ENCODE measurements around the gene POU6F2.

Gene POU6F2

GRCh38 chr7:38953971-38954370 is 23.7 kb upstream of the POU6F2 start:
- no peak overlapping the region for H3K4me3 ChIP-seq (ENCODE audit: severe bottlenecking)
- peaks cover 3% of the 10 kb centered on the region for H3K27me3 ChIP-seq (ENCODE audit: insufficient read depth, poor library complexity, severe bottlenecking)
- no peak for ATAC-seq (ENCODE audit: low read depth)
- TF ChIP-seq CTCF (IDR thresholded peaks at IDR 0.05; ENCODE audit: poor library complexity, severe bottlenecking), result no peak
- no peaks in the 10 kb centered on the region for H3K4me1 ChIP-seq (ENCODE audit: insufficient read depth, poor library complexity, severe bottlenecking)
- no peak for DNase-seq (ENCODE audit: low spot score)
- no peak overlapping the region for H3K27ac ChIP-seq (ENCODE audit: poor library complexity, severe bottlenecking)
- no peaks in the 10 kb centered on the region for H3K9me3 ChIP-seq (ENCODE audit: severe bottlenecking)
- H3K36me3 ChIP-seq (ENCODE audit: low read depth), result no peaks in the 10 kb centered on the region

GRCh38 chr7:38955892-38956291 is 21.8 kb upstream of the POU6F2 start:
- DNase-seq (ENCODE audit: low spot score) (no peak), ATAC-seq (ENCODE audit: low read depth) (no peak)
- no peak for TF ChIP-seq CTCF (IDR thresholded peaks at IDR 0.05; ENCODE audit: poor library complexity, severe bottlenecking)
- H3K9me3 ChIP-seq (ENCODE audit: severe bottlenecking), result no peaks in the 10 kb centered on the region
- peaks cover 3% of the 10 kb centered on the region for H3K27me3 ChIP-seq (ENCODE audit: insufficient read depth, poor library complexity, severe bottlenecking)
- no peaks in the 10 kb centered on the region for H3K36me3 ChIP-seq (ENCODE audit: low read depth)
- no peak overlapping the region for H3K4me3 ChIP-seq (ENCODE audit: severe bottlenecking)
- H3K27ac ChIP-seq (ENCODE audit: poor library complexity, severe bottlenecking), result no peak overlapping the region
- no peaks in the 10 kb centered on the region for H3K4me1 ChIP-seq (ENCODE audit: insufficient read depth, poor library complexity, severe bottlenecking)

GRCh38 chr7:38962028-38962427 is 15.7 kb upstream of the POU6F2 start:
- ATAC-seq (ENCODE audit: low read depth), result no peak
- H3K27me3 ChIP-seq (ENCODE audit: insufficient read depth, poor library complexity, severe bottlenecking), result peaks cover 3% of the 10 kb centered on the region
- no peak for DNase-seq (ENCODE audit: low spot score)
- H3K9me3 ChIP-seq (ENCODE audit: severe bottlenecking), result no peaks in the 10 kb centered on the region
- TF ChIP-seq CTCF (IDR thresholded peaks at IDR 0.05; ENCODE audit: poor library complexity, severe bottlenecking), result no peak
- H3K27ac ChIP-seq (ENCODE audit: poor library complexity, severe bottlenecking), result no peak overlapping the region
- H3K4me3 ChIP-seq (ENCODE audit: severe bottlenecking), result no peak overlapping the region
- H3K36me3 ChIP-seq (ENCODE audit: low read depth), result no peaks in the 10 kb centered on the region
- H3K4me1 ChIP-seq (ENCODE audit: insufficient read depth, poor library complexity, severe bottlenecking), result no peaks in the 10 kb centered on the region

DNA sequence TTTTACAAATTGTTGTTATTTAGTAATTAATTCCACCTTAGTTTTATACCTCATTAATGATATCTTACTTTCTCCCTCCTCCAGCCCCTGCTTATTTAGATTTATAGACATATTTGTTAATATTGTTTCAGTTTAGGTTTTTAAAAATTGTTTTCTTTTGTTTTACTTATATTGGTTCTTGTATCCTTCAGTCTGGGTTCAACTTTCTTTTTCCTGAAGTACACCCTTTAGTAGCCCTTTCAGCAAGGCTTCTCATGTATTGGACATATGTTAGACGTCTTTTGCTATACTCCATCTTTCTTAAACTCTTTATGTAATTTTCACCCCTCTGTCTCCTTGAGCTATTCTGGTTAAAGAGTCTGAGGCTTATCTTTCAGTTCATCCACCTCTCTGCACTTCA is 12.8 kb upstream of the POU6F2 start:
- no peak overlapping the region for H3K4me3 ChIP-seq (ENCODE audit: severe bottlenecking)
- H3K27ac ChIP-seq (ENCODE audit: poor library complexity, severe bottlenecking), result no peak overlapping the region
- no peak for TF ChIP-seq CTCF (IDR thresholded peaks at IDR 0.05; ENCODE audit: poor library complexity, severe bottlenecking)
- H3K9me3 ChIP-seq (ENCODE audit: severe bottlenecking), result no peaks in the 10 kb centered on the region
- no peaks in the 10 kb centered on the region for H3K27me3 ChIP-seq (ENCODE audit: insufficient read depth, poor library complexity, severe bottlenecking)
- ATAC-seq (ENCODE audit: low read depth) (no peak), DNase-seq (ENCODE audit: low spot score) (no peak)
- no peaks in the 10 kb centered on the region for H3K36me3 ChIP-seq (ENCODE audit: low read depth)
- no peaks in the 10 kb centered on the region for H3K4me1 ChIP-seq (ENCODE audit: insufficient read depth, poor library complexity, severe bottlenecking)

- DNase-seq (ENCODE audit: low spot score) (no peak), ATAC-seq (ENCODE audit: low read depth) (no peak)
- Histone ChIP-seq H3K4me1 (ENCODE audit: insufficient read depth, poor library complexity, severe bottlenecking) (no peaks in the 10 kb centered on the region), H3K4me3 (ENCODE audit: severe bottlenecking) (no peak overlapping the region), H3K27me3 (ENCODE audit: insufficient read depth, poor library complexity, severe bottlenecking) (peaks cover 37% of the 10 kb centered on the region), H3K36me3 (ENCODE audit: low read depth) (no peaks in the 10 kb centered on the region), H3K9me3 (ENCODE audit: severe bottlenecking) (no peaks in the 10 kb centered on the region), H3K27ac (ENCODE audit: poor library complexity, severe bottlenecking) (no peak overlapping the region)
- no peak for TF ChIP-seq CTCF (IDR thresholded peaks at IDR 0.05; ENCODE audit: poor library complexity, severe bottlenecking)
These were observed 3.9 kb upstream of the POU6F2 start for GRCh38 chr7:38973760-38974159.

All from RWPE2 (cell line).